ENCODE measurements around the gene SH3GLB2.
"Not testable (repeated sequence)": the region's sequence is repeated elsewhere in the genome, so short reads cannot be mapped to it uniquely, and the experiment has no call there.

The SH3GLB2 gene

DNA sequence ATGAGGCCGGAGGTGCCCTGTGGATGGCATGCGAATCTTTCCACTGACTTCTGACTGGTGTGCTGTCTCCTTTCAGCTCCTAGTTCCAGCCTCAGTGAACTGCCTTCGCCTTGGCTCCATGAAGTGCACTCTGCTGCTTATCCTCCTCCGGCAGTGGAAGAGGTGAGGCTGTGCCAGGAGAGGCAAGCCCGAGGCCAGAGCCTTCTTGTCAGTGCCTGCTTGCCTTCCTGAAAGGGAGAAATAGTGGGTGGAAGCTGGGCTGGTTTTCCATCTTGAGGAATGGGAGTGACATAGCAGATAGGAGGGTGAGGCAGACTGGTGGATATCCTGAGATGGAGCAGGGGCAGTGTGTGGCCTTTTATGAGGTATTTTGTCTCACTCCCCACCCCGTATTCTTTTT, 29.7 kb downstream of the SH3GLB2 start:
- no peak for DNase-seq (ENCODE audit: low read depth, low spot score)

GRCh38 chr9:128995791-128996190, 32.3 kb downstream of the SH3GLB2 start:
- no peak for DNase-seq (ENCODE audit: low read depth, low spot score)

DNA sequence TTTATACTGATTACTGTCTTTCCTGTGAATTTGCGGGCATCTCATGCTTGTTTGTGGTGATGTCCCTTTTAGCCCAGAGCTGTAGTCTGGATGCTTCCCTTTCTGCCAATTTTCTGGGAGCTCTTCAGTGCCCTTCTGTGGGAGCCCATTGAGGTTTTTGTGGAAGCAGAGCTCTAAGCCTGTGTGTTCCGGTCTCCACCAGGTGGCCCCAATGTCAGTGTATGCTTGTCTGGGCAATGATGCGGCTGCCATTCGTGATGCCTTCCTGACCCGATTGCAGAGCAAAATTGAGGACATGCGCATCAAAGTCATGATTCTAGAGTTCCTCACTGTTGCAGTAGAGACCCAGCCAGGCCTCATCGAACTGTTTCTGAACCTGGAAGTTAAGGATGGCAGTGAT, 35.1 kb downstream of the SH3GLB2 start:
- DNase-seq (ENCODE audit: low read depth, low spot score): no peak

DNA sequence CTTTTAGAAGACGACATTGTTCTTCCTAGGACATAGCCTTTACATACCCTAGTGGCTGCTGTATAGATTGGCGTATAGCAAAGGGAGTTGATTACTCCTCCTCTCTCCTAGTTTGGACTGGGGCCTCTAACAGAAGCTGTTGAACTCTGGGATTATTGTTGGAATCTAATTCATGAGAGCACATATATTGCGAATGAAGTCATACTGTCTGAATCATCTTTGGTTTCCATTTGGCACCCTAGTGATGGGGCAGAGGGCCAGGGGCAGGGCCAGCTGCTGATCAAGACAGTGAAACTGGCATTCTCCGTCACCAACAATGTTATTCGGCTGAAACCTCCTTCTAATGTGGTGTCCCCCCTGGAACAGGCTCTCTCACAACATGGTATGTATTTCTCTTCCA, 40.3 kb downstream of the SH3GLB2 start:
- DNase-seq (ENCODE audit: low read depth, low spot score): peak; percentile 55

GRCh38 chr9:128986671-128987070, 41.5 kb downstream of the SH3GLB2 start:
- DNase-seq (ENCODE audit: low read depth, low spot score): no peak

DNA sequence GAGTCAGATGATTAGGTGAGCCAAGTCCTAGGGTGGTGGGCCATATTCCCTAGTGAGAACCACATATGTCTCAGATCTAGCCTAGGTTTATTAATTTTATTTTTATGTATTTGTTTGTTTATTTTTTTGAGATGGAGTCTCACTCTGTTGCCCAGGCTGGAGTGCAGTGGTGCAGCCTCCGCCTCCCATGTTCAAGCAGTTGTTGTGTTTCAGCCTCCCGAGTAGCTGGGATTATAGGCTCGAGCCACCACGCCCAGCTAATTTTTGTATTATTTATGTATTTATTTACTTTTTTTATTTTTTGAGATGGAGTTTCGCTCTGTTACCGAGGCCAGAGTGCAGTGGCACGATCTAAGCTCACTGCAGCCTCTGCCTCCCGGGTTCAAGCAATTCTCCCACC, 44.6 kb downstream of the SH3GLB2 start:
- DNase-seq (ENCODE audit: low read depth, low spot score): no peak

- DNase-seq (ENCODE audit: low read depth, low spot score): no peak
These were observed 49.0 kb downstream of the SH3GLB2 start for GRCh38 chr9:128979111-128979510.

DNA sequence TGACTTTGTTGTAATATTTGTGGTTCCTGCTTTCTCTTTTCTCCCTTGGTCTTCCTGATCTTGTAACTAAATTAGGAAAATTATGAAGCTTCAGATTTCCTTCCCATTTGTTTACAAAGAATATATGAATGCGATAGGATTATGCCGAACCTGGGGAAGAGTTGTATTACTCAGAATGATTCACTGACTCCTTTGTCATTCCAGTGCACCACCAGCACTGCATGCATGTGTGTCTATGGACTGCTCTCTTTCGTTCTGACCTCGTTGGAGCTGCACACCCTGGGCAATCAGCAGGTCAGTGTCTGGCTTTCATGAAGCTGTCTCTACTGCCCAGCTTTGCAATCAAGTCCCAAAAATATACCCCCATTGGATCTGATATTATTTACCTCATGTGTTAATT, 55.2 kb downstream of the SH3GLB2 start:
- no peak for DNase-seq (ENCODE audit: low read depth, low spot score)

DNA sequence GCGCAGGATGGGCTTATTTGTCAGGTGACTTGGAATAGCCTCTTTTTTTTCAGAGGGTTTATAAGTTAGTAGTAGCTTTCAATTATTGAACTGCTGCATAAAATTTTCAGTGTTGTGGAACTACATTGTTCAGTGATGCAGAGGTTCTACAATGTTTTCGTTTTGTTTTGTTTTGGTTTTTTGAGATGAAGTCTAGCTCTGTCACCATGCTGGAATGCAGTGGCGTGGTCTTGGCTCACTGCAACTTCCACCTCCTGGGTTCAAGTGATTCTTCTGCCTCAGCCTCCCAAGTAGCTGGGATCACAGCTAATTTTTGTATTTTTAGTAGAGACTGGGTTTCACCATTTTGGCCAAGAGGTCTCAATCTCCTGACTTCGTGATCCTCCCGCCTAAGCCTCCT, 58.6 kb downstream of the SH3GLB2 start:
- no peak for DNase-seq (ENCODE audit: low read depth, low spot score)

DNA sequence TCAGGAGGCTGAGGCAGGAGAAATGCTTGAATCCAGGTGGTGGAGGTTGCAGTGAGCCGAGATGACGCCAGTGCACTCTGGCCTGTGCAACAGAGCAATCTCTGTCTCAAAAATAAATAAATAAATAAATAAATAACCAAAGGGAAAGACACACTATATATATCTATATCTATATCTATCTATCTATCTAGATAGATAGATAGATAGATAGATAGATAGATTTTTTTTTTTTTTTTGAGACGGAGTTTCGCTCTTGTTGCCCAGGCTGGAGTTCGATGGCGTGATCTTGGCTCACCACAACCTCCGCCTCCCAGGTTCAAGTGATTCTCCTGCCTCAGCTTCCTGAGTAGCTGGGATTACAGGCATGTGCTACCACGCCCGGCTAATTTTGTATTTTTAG, 66.7 kb downstream of the SH3GLB2 start:
- DNase-seq (ENCODE audit: low read depth, low spot score): not testable (repeated sequence)

All from smooth muscle cell of the brain vasculature (primary cell).